IPS DF 4.7 (cell line): Measurements from ENCODE around the gene NR2F6.

Experiments
- DNase-seq: peaks from one replicate; pipeline ENCODE4 v3.0.0-alpha.2; 2013; ENCODE audit warnings: low spot score; ENCODE audit errors: extremely low read depth

Gene NR2F6

DNA sequence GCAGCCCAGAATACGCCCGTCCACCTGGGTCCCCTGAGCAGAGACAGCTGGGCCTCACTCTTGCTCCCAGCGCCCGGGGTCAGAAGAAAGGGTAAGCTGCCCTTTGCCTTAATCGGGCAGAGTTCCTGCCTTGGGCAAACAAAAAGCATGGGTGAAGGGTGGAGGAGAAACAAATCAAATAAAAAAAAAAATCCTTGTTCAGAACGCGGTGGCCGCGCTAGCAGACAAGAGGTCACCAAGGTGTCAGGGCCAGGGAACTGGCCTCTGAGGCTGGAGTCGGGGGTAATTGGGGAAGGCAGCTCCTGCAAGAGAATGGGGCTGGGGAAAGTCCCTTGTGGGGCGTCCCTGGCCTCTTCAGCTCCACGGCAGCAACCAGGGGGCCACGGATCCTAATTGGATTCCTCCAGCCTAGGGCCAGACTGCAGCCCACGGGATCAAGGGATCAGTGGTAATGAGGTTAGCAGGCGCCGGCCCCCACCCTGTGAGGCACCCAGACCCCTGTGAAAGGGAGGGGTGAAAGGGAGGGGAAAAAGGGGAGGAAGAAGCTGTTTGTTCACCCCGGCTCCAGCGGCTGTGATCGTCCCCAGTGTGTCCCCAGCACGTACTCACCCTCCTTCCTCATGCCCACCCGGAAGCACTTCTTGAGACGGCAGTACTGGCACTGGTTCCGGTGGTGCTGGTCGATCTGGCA lies 5.5 kb downstream of the NR2F6 start:
- no peak for DNase-seq

DNA sequence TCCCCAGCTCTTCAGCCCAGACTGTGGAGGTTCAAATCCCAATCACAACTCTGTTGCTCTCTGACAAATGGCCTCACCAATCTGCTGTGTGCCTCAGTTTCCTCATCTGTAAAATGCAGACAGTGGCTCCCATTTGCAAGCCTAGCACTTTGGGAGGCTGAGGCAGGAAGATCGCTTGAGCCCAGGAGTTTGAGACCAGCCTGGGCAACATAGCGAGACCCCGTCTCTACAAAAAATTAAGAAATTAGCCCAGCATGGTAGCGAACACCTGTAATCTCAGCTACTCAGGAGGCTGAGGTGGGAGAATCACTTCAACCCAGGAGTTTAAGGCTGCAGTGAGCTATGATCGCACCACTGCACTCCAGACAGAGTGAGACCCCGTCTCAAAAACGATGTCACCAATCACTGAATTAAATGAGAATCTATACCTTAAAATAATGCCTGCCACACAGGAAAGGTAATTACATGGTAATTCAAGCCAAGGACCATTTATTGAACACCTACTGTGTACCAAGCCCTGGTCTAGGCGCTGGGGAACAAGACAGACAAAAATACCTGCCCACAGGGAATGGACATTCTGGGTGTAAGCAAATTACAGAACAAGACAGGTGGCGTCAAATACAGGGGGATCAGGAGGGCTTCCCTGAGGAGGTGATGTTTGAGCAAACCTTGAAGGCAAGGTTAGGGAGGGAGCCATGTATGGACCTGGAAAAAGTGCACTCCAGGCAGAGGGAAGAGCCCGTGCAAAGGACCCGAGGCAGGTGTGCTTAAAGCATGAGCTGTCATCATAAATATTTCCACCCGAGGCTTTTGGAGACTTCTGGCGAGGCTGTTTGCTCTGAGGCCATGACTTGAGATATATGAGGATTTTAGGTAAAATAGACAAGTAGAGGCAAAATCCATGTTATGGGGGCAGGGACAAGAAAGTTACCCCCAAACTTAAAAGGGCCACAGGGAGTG lies 7.7 kb downstream of the NR2F6 start:
- no peak for DNase-seq

- DNase-seq: no peak
Observed at GRCh38 chr19:17236811-17237543, 8.7 kb downstream of the NR2F6 start.

DNA sequence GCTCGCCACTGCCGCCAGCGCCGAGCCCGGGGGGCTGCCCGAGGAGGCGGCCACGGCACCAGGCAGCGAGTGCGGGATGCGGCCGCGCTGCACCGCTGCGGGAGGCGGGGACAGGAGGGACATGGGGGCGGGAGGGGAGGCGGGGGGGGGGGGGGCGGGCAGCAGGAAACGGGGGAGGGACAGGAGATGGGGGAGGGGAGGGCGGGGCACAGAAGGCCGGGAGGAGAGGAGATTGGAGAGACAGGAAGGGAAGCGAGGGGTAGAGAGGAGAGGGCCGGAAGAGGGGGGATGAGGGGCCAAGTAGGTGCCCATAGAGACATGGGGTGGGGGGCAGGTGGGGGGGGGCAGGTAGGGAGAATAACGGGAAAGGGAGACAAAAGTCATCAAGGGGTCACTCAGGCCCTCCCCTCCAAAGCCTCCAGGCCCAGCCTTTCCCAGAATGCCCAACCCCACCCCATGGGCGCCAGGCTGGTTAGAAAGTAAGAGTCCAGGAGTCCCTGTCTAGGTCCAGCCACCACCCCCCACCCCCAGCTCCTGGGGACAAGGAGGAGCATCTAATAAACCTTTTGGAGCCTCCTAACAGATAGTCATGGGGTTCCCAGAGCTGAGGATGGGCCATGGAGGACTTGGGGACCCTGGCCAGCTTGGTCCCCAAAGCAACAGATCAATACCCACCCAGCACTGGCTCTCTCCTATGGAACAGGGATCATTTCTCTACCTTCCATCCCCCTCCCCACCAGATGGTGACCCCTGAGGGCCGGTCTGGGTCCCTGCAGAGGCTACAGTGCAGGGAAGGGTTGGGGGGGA lies 9.5 kb downstream of the NR2F6 start:
- DNase-seq: no peak

DNA sequence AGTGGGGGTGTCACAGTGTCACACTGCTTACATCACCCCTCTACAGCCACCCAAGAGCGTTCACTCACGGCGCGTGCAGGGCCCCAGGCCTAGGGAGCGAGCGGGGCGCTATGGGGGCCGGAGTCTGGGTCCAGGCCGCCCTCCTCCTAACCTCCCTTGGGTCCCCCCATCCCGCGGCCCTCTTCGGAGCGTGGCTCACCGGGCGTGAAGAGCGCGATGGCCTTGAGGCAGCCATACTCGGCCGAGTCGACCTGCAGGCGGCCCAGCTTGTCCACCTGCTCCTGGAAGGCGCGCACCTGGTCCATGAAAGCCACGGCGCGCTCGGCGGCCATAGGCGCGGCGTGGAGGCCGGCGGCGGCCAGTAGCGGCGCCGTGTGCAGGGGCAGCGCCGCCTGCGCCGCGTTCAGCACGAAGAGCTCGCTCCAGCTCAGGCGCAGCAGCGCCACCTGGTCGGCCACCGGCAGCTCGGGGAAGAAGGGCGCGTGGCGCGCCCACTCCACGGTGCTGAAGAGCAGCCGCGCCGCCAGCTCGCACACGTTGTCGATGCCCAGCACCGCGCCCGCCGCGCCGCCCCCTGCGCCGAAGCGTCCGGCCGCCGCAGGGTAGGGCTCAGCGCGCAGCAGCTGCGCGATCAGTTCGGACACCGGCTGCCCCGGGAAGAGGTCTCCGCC lies 10.3 kb downstream of the NR2F6 start:
- no peak for DNase-seq

DNA sequence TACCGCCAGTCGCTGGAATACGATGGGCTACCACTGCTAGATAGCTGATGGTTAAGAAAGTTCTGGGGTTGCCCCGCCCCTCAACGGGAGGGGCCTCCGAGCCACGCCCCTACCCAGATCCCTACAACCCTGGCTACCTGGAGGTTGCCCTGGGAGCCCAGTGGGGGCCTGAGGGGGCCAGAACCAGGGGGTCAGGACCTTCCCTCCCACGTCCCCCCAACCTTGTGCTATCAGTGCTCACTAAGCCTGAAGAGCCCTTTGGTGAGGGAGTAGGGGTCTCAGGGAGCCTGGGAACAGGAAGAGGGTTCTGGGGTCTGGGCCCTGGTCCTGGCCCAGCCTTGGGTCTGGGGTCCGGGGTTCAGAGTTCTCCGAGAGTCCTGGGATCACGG lies 10.8 kb downstream of the NR2F6 start:
- DNase-seq: no peak

DNA sequence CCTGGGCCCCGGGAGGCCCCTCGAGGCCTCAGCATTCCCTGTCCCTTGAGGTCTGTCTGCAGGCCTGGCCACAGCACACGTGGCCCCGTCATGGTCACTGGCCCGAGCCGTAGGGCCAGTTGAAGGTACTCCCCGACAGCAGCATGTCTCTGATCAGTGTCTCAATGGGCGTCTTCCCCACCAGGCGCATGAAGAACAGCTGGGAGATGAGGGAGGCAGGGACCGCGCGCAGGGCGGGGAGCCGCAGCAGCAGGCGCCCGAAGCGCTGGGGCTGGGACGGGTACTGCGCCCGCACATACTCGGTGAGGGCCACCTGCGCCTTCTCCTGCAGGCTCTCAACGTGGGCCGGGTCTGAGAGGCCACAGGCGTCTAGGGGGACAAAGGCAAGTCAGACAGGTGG lies 13.5 kb downstream of the NR2F6 start:
- no peak for DNase-seq

DNA sequence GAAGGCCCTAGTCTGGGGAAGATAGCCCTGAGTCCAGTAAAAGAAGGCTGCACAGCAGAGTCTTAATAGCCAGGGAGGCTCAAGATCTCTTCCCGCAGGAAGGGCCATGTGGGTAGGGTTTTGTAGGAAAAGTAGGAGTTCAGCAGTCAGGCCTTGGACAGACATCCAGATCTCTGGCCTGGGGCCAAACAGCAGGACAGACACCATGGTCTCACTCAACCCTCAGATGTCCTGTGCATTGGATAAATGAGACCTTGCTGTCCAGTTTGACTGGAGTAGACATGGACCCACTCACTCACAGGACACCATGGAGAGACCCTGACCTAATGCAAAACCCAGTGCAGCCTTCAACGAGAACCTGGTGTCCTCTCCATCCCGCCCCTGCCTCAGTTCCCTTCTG lies 15.8 kb downstream of the NR2F6 start:
- DNase-seq: no peak

DNA sequence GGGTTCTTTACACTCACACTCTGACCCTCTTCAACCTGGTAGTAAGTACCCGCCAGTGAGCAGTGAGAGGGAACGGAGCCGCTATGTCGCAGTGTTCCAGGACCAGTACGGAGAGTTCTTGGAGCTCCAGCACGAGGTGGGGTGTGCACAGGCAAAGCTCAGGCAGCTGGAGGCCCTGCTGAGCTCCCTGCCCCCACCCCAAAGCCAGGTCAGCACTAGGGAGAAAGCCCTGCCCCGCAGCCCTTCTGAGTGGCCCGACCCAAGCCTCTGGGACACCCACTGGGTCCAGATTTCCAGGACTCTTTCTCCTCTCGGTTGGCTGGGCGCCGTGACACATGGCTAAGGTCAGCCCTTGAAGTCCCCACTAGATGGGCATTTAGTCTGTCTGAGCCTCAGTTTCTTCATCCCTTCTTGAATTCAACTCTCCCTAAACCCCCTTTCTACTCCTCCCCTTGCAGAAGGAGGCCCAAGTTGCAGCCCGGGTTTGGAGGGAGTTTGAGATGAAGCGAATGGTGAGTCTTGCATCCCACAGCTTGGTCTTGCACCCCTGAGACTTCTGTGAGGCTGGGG lies 17.8 kb downstream of the NR2F6 start:
- no peak for DNase-seq

GRCh38 chr19:17226002-17226933 lies 19.5 kb downstream of the NR2F6 start, which contains the start of gene OCEL1:
Gene OCEL1 (plus strand): TSS chr19:17226226. CDS start chr19:17226248, 22 bp downstream.
- DNase-seq: no peak

- no peak for DNase-seq
Observed at GRCh38 chr19:17225053-17225452, 20.7 kb downstream of the NR2F6 start.

- no peak for DNase-seq
Observed at GRCh38 chr19:17220207-17220758, 25.4 kb downstream of the NR2F6 start.

GRCh38 chr19:17219286-17219685 lies 26.4 kb downstream of the NR2F6 start:
- DNase-seq: no peak

DNA sequence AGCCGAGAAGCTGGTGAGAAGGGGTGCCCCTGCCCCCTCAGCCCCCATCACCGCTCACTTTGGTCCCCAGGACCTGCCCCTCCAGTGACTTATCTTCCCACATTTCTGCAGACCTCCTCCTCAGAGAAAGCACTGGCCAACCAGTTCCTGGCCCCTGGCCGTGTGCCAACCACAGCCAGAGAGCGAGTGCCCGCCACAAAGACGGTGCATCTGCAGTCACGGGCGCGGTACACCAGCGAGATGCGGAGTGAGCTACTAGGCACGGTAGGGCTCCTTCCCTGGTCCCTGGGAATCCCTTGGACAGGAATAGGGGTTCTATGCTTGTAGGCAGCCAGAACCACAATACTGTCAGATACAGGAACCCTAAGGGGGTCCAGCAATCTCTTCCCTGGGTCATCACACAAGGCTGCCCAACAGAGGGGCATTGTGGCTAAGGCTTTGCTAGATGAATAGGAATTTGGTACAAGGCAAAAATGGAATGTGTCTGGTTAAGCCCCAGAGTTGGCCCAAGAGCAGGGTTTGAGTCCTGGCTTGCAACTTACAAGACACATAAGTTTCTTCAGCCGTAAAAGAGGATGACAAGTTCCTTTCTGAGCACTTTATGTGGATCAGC lies 29.6 kb downstream of the NR2F6 start:
- DNase-seq: no peak

GRCh38 chr19:17215127-17215971 lies 30.4 kb downstream of the NR2F6 start, which contains the start of gene USE1:
Gene USE1 (plus strand): TSS chr19:17215357. CDS start chr19:17215406, 49 bp downstream.
- no peak for DNase-seq

GRCh38 chr19:17214508-17215126 lies 31.1 kb downstream of the NR2F6 start:
- no peak for DNase-seq

GRCh38 chr19:17213334-17213733 lies 32.4 kb downstream of the NR2F6 start:
- no peak for DNase-seq
